GM12878 (cell line): ENCODE data around the gene TBC1D10A. TPM values are rescaled to one million over a fixed set of nuclear protein-coding genes. Genes with fewer than 3 reads are reported as not detected.

Experiments
- ASH2L ChIP-seq: fragments of 300-600, 200-600 bp; sonication (generic); IDR thresholded peaks from 2 replicates; pipeline ENCODE4 v1.6.1; 2017; ENCODE audit warnings: low read depth, mild to moderate bottlenecking, borderline replicate concordance
- BHLHE40 ChIP-seq, 2 experiments: fragments of 450-650 bp in 1 of 2; IDR thresholded peaks; 2 replicates each; pipeline ENCODE4 v1.6.1; 2011 to 2017; ENCODE audit warnings: low read depth in 2 of 2, borderline replicate concordance in 1 of 2, improper control_type of control experiment in 1 of 2, low read length in 1 of 2, mild to moderate bottlenecking in 1 of 2
- CBFB ChIP-seq: IDR thresholded peaks from 2 replicates; pipeline ENCODE4 v1.6.1; 2016; ENCODE audit warnings: antibody characterized with exemption, low read depth
- CREB1 ChIP-seq: IDR thresholded peaks from 2 replicates; pipeline ENCODE4 v1.6.1; 2012; ENCODE audit warnings: low read depth, mild to moderate bottlenecking, inconsistent platforms
- DPF2 ChIP-seq: fragments of 450-650 bp; IDR thresholded peaks from 2 replicates; pipeline ENCODE4 v1.6.1; 2017; ENCODE audit warnings: mild to moderate bottlenecking
- EZH2 ChIP-seq: IDR thresholded peaks from 2 replicates; pipeline ENCODE4 v1.6.1; 2012; ENCODE audit warnings: low read depth, mild to moderate bottlenecking, control low read depth, inconsistent platforms, low read length, borderline replicate concordance; ENCODE audit not compliant: control insufficient read depth
- FOXK2 ChIP-seq: fragments of 450-650 bp; IDR thresholded peaks from 2 replicates; pipeline ENCODE4 v1.6.1; 2017; ENCODE audit warnings: mild to moderate bottlenecking, moderate library complexity
- MEF2B ChIP-seq: fragments of 450-650 bp; IDR thresholded peaks from 2 replicates; pipeline ENCODE4 v1.6.1; 2018; ENCODE audit warnings: mild to moderate bottlenecking, moderate library complexity; ENCODE audit not compliant: partially characterized antibody, poor library complexity, severe bottlenecking
- MYC ChIP-seq: IDR thresholded peaks from 2 replicates; pipeline ENCODE4 v1.6.1; 2011; ENCODE audit warnings: mild to moderate bottlenecking, low read length, moderate library complexity, inconsistent platforms; ENCODE audit not compliant: insufficient read depth, insufficient replicate concordance, insufficient read length, severe bottlenecking
- NBN ChIP-seq: fragments of 450-650 bp; IDR thresholded peaks from 2 replicates; pipeline ENCODE4 v1.6.1; 2016
- POLR2AphosphoS5 ChIP-seq: IDR thresholded peaks from 2 replicates; pipeline ENCODE4 v1.6.1; 2011; ENCODE audit warnings: mild to moderate bottlenecking, low read length, inconsistent platforms
- POU2F2 ChIP-seq: IDR thresholded peaks from 3 replicates; pipeline ENCODE4 v1.6.1; 2011; ENCODE audit warnings: low read depth, mild to moderate bottlenecking, low read length, borderline replicate concordance
- TCF12 ChIP-seq: IDR thresholded peaks from 2 replicates; pipeline ENCODE4 v1.6.1; 2011; ENCODE audit warnings: low read depth, mild to moderate bottlenecking, low read length
- TCF3 ChIP-seq: IDR thresholded peaks from 2 replicates; pipeline ENCODE4 v1.6.1; 2012; ENCODE audit warnings: low read depth, mild to moderate bottlenecking, low read length, borderline replicate concordance; ENCODE audit not compliant: insufficient read depth
- WRNIP1 ChIP-seq: IDR thresholded peaks from 2 replicates; pipeline ENCODE4 v1.6.1; 2011; ENCODE audit warnings: low read depth, low read length, improper control_type of control experiment, borderline replicate concordance
- YBX1 ChIP-seq: fragments of 450-650 bp; IDR thresholded peaks from 2 replicates; pipeline ENCODE4 v1.6.1; 2016; ENCODE audit warnings: antibody characterized with exemption
- ZNF217 ChIP-seq: fragments of 450-650 bp; IDR thresholded peaks from 2 replicates; pipeline ENCODE4 v1.6.1; 2017; ENCODE audit warnings: antibody characterized with exemption, mild to moderate bottlenecking
- ZNF274 ChIP-seq: IDR thresholded peaks from one replicate; pipeline ENCODE4 v1.8.0; 2011; ENCODE audit not compliant: insufficient read length, insufficient read depth
- ZNF384 ChIP-seq: IDR thresholded peaks from 2 replicates; pipeline ENCODE4 v1.6.1; 2012; ENCODE audit warnings: low read depth, mild to moderate bottlenecking, low read length, improper control_type of control experiment, borderline replicate concordance
- ZNF622 ChIP-seq: fragments of 450-650 bp; IDR thresholded peaks from 2 replicates; pipeline ENCODE4 v1.6.1; 2017; ENCODE audit warnings: mild to moderate bottlenecking, inconsistent platforms
- ZSCAN29 ChIP-seq: fragments of 450-650 bp; IDR thresholded peaks from 2 replicates; pipeline ENCODE4 v1.6.1; 2017; ENCODE audit warnings: mild to moderate bottlenecking, moderate library complexity
- polyA plus RNA-seq, 11 experiments: library from polyadenylated mRNA; depleted of rRNA in 4 of 11; unstranded in 6 of 11; stranded (reverse) in 5 of 11; fragments of >200 nt; fragmentation: Nextera tagmentation in 4 of 11; fragmentation: Illumina TruSeq in 1 of 11; extraction: Ambion mirVana in 4 of 11; extraction: Trizol in 1 of 11; gene quantifications; 1 replicate in 1 of 11; 2 replicates in 10 of 11; pipeline versions ENCODE4 v1.2.1 to v1.2.3, GENCODE V29; 2011 to 2016; ENCODE audit warnings: inconsistent platforms in 2 of 11, missing spikeins in 2 of 11, low read depth in 1 of 11
- total RNA-seq, 4 experiments: library from RNA; depleted of rRNA in 3 of 4; stranded (reverse); fragments of >200 nt in 3 of 4; fragmentation: Illumina TruSeq in 1 of 4; extraction: Trizol in 1 of 4; gene quantifications; 2 replicates each; pipeline versions ENCODE4 v1.2.1 to v1.2.3, GENCODE V29; 2013 to 2021
- TF ChIP-seq, protein P1 (sequence below): IDR thresholded peaks from 2 replicates; pipeline ENCODE4 v1.6.1; 2011; ENCODE audit warnings: borderline replicate concordance, low read depth, mild to moderate bottlenecking, moderate library complexity, mixed read lengths, low read length; ENCODE audit not compliant: insufficient read depth; ENCODE audit errors: extremely low read length
- TF ChIP-seq, protein P2 (sequence below): fragments of 450-650 bp; IDR thresholded peaks from 2 replicates; pipeline ENCODE4 v1.6.1; 2017; ENCODE audit warnings: mild to moderate bottlenecking, moderate library complexity

TBC1D10A gene
- total and polyA plus RNA-seq, 10 of the 15 experiments (the other 5 are each of a cell fraction or from before 2014, with no cell fraction given) = 0.27 to 25.7 (median 15.3) TPM

DNA sequence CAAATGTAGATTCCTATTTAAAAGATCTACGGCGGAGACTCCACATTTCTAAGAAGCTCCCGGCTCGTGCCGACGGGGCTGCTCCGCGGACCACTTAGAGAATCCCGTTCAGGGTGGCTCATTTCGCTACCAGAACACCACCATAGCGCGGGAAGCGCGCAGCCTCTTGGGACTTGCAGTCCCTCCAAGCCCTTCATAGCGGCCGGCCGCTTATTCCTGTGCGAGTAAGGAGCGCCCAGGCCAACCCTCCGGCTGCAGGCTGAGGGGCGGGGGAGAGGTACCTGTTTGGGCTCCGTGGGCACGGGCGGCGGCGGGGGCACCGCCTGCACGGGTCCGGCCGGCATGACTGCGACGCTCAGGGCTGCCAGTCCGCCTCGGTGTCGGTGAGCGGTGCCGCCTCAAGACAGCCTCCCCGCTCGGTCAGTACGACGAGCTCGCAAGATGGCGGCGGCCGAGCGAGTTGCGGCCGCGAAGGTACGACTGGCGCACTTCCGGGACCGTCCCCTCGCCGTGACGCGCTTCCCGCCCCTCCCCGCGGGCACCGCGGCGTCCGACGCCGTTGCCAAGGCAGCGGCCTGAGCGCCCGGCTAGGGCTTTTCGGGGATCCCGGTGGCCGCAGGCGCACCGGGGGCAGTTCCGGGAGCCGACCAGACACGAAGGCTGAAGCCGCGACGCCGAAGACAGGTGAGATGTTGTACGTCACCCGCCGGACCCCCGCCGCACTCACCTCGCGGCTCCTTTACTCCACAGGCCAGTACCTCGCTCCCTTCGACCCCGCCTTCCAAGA lies 29.9 kb upstream of the TBC1D10A start, which contains the start of the genes CCDC157 and SF3A1 (continued):
- TF ChIP-seq MYC (peak; percentile 62), POLR2AphosphoS5 (peak; percentile 97), YBX1 (no peak), ZNF274 (no peak), CBFB (peak; percentile 55; the same call in 1 of the 2 replicates), CREB1 (peak; percentile 96), POU2F2 (peak; percentile 74; the same call in 2 of the 3 replicates), TCF12 (no peak), ASH2L (0 out of 2 replicates have a peak, but pooled peaks have one; percentile 48), ZNF217 (no peak), ZNF384 (no peak), MEF2B (peak; percentile 65), FOXK2 (no peak), TCF3 (peak; percentile 71), WRNIP1 (no peak), ZNF622 (no peak), NBN (peak; percentile 67; the same call in 1 of the 2 replicates), BHLHE40 (IDR thresholded peaks at IDR 0.05; ENCODE audit: borderline replicate concordance in 1 of 2, low read depth in 2 of 2, low read length in 1 of 2) (peak; percentile 67 to 73), ZSCAN29 (no peak), EZH2 (no peak), DPF2 (peak; percentile 77)
- TF ChIP-seq, protein P1, sequence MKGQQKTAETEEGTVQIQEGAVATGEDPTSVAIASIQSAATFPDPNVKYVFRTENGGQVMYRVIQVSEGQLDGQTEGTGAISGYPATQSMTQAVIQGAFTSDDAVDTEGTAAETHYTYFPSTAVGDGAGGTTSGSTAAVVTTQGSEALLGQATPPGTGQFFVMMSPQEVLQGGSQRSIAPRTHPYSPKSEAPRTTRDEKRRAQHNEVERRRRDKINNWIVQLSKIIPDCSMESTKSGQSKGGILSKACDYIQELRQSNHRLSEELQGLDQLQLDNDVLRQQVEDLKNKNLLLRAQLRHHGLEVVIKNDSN = no peak
- TF ChIP-seq, protein P2, sequence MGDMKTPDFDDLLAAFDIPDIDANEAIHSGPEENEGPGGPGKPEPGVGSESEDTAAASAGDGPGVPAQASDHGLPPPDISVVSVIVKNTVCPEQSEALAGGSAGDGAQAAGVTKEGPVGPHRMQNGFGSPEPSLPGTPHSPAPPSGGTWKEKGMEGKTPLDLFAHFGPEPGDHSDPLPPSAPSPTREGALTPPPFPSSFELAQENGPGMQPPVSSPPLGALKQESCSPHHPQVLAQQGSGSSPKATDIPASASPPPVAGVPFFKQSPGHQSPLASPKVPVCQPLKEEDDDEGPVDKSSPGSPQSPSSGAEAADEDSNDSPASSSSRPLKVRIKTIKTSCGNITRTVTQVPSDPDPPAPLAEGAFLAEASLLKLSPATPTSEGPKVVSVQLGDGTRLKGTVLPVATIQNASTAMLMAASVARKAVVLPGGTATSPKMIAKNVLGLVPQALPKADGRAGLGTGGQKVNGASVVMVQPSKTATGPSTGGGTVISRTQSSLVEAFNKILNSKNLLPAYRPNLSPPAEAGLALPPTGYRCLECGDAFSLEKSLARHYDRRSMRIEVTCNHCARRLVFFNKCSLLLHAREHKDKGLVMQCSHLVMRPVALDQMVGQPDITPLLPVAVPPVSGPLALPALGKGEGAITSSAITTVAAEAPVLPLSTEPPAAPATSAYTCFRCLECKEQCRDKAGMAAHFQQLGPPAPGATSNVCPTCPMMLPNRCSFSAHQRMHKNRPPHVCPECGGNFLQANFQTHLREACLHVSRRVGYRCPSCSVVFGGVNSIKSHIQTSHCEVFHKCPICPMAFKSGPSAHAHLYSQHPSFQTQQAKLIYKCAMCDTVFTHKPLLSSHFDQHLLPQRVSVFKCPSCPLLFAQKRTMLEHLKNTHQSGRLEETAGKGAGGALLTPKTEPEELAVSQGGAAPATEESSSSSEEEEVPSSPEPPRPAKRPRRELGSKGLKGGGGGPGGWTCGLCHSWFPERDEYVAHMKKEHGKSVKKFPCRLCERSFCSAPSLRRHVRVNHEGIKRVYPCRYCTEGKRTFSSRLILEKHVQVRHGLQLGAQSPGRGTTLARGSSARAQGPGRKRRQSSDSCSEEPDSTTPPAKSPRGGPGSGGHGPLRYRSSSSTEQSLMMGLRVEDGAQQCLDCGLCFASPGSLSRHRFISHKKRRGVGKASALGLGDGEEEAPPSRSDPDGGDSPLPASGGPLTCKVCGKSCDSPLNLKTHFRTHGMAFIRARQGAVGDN = peak; percentile 78
